ENCODE measurements around the gene MESD. TPM values are rescaled to one million over a fixed set of nuclear protein-coding genes. Genes with fewer than 3 reads are reported as not detected.

MESD gene
- total RNA-seq, 1 experiment from 2014 or later: 25.2 TPM

- no peak for DNase-seq (ENCODE audit: low read depth)
These were observed 49.3 kb downstream of the MESD start for GRCh38 chr15:80940331-80940730.

- no peak for DNase-seq (ENCODE audit: low read depth)
These were observed 50.4 kb downstream of the MESD start for GRCh38 chr15:80939216-80939615.

- DNase-seq (ENCODE audit: low read depth): no peak
These were observed 51.9 kb downstream of the MESD start for GRCh38 chr15:80937718-80938117.

GRCh38 chr15:80936288-80937078 lies 53.1 kb downstream of the MESD start:
- no peak for DNase-seq (ENCODE audit: low read depth)

GRCh38 chr15:80934761-80935221 lies 54.8 kb downstream of the MESD start:
- DNase-seq (ENCODE audit: low read depth): peak; percentile 86

GRCh38 chr15:80932989-80933388 lies 56.6 kb downstream of the MESD start:
- DNase-seq (ENCODE audit: low read depth): no peak

- DNase-seq (ENCODE audit: low read depth): no peak
These were observed 57.2 kb downstream of the MESD start for GRCh38 chr15:80932513-80932815.

- no peak for DNase-seq (ENCODE audit: low read depth)
These were observed 57.7 kb downstream of the MESD start for GRCh38 chr15:80931721-80932512.

GRCh38 chr15:80931191-80931590 lies 58.4 kb downstream of the MESD start:
- no peak for DNase-seq (ENCODE audit: low read depth)

GRCh38 chr15:80929689-80930088 lies 59.9 kb downstream of the MESD start:
- DNase-seq (ENCODE audit: low read depth): peak; percentile 76

GRCh38 chr15:80929225-80929624 lies 60.4 kb downstream of the MESD start:
- peak; percentile 91 for DNase-seq (ENCODE audit: low read depth)

GRCh38 chr15:80926126-80926525 lies 63.5 kb downstream of the MESD start:
- DNase-seq (ENCODE audit: low read depth): no peak

- peak; percentile 88 for DNase-seq (ENCODE audit: low read depth)
These were observed 64.0 kb downstream of the MESD start for GRCh38 chr15:80925597-80926059.

- no peak for DNase-seq (ENCODE audit: low read depth)
These were observed 65.3 kb downstream of the MESD start for GRCh38 chr15:80924278-80924677.

- peak; percentile 15 for DNase-seq (ENCODE audit: low read depth)
These were observed 66.0 kb downstream of the MESD start for GRCh38 chr15:80923668-80924067.

- DNase-seq (ENCODE audit: low read depth): no peak
These were observed 67.7 kb downstream of the MESD start for GRCh38 chr15:80921736-80922410.

- no peak for DNase-seq (ENCODE audit: low read depth)
These were observed 69.3 kb downstream of the MESD start for GRCh38 chr15:80920271-80920699.

GRCh38 chr15:80918196-80918783 lies 71.3 kb downstream of the MESD start:
- no peak for DNase-seq (ENCODE audit: low read depth)

- DNase-seq (ENCODE audit: low read depth): no peak
These were observed 73.6 kb downstream of the MESD start for GRCh38 chr15:80916056-80916455.

GRCh38 chr15:80915472-80915871 lies 74.1 kb downstream of the MESD start:
- no peak for DNase-seq (ENCODE audit: low read depth)

- DNase-seq (ENCODE audit: low read depth): no peak
These were observed 76.1 kb downstream of the MESD start for GRCh38 chr15:80913541-80913940.

GRCh38 chr15:80912673-80913072 lies 76.9 kb downstream of the MESD start:
- no peak for DNase-seq (ENCODE audit: low read depth)

Data from HT1080 (cell line).